ENCODE results near the gene UBR4.
"Not testable (repeated sequence)": the region's sequence is repeated elsewhere in the genome, so short reads cannot be mapped to it uniquely, and the experiment has no call there.

UBR4 gene

DNA sequence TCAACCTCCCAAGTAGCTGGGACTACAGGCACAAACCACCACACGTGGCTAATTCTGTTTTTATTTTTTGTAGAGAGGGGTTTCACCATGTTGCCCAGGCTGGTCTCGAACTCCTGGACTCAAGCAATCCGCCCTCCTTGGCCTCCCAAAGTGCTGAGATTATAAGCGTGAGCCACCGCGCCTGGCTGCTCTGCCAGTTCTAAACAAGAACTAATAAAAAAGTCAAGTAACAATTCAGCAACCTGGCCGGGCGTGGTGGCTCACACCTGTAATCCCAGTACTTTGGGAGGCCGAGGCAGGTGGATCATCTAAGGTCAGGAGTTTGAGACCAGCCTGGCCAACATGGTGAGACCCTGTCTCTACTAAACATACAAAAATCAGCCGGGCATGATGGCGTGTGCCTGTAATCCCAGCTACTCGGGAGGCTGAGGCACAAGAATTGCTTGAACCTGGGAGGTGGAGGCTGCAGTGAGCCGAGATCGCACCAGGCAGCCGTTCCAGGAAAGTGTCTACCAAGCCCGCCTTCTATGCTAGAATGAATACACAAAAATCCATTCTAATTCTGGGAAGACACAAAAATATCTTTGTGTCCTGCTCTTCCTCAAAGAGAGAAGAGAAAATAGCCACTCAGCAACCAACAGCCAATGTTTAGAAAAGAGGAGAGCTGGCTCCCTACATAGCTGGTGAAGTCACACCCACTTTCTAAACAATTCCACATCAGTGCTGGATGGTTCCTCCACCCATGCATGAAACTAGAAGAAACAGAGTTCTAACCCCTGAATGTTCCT is 21.9 kb upstream of the UBR4 start:
- H3K9me3 ChIP-seq (ENCODE audit: control insufficient read depth, low read length); H3K4me2 ChIP-seq (ENCODE audit: low read length, poor library complexity, severe bottlenecking); H2BK5ac ChIP-seq (ENCODE audit: low read depth, low read length, poor library complexity, severe bottlenecking); H3K27me3 ChIP-seq (ENCODE audit: control insufficient read depth in 1 of 2, insufficient read depth in 1 of 2, low read length in 2 of 2); H3K4ac ChIP-seq (ENCODE audit: low read depth in 1 of 2, low read length in 2 of 2); H3K4me1 ChIP-seq (ENCODE audit: control insufficient read depth, insufficient read depth, low read depth, low read length); H4K8ac ChIP-seq (ENCODE audit: low read length); H4K91ac ChIP-seq (ENCODE audit: low read length); H3K27ac ChIP-seq (ENCODE audit: low read length, poor library complexity, severe bottlenecking); H3K23ac ChIP-seq (ENCODE audit: low read length in 2 of 2); DNase-seq; H3K4me3 ChIP-seq (ENCODE audit: insufficient read depth in 1 of 2, low read depth in 1 of 2, low read length in 2 of 2); H2AK5ac ChIP-seq (ENCODE audit: low read length, severe bottlenecking); H3K9ac ChIP-seq (ENCODE audit: low read length); H2BK120ac ChIP-seq (ENCODE audit: low read depth, low read length); H3K18ac ChIP-seq (ENCODE audit: low read depth in 1 of 2, low read length in 2 of 2); H2BK12ac ChIP-seq (ENCODE audit: low read length in 2 of 2); H2AFZ ChIP-seq (ENCODE audit: low read depth, low read length); H3K14ac ChIP-seq (ENCODE audit: low read length in 2 of 2); H2BK15ac ChIP-seq (ENCODE audit: low read depth, poor library complexity, severe bottlenecking): not testable (repeated sequence)
- Histone ChIP-seq H3K36me3 (ENCODE audit: control insufficient read depth in 1 of 2, insufficient read depth in 2 of 2, low read depth in 1 of 2, low read length in 2 of 2) (peaks cover 56 to 86% of the 10 kb centered on the region in 2 experiments), H3K79me1 (replicated peaks; ENCODE audit: low read length, poor library complexity, severe bottlenecking) (peaks cover 21% of the 10 kb centered on the region)
- WGBS = 98% methylated on average over 16 of the region's 16 CpGs

- no peak overlapping the region for H3K27ac ChIP-seq (ENCODE audit: low read length, poor library complexity, severe bottlenecking)
- no peak overlapping the region for H3K4ac ChIP-seq (ENCODE audit: low read depth in 1 of 2, low read length in 2 of 2)
- H2BK120ac ChIP-seq (ENCODE audit: low read depth, low read length) = no peak overlapping the region
- peaks cover 24% of the 10 kb centered on the region for H3K79me1 ChIP-seq (replicated peaks; ENCODE audit: low read length, poor library complexity, severe bottlenecking)
- no peak overlapping the region for H2BK12ac ChIP-seq (ENCODE audit: low read length in 2 of 2)
- no peak overlapping the region for H3K23ac ChIP-seq (ENCODE audit: low read length in 2 of 2)
- H3K4me1 ChIP-seq (ENCODE audit: control insufficient read depth, insufficient read depth, low read depth, low read length) = peaks cover 1% of the 10 kb centered on the region
- no peak overlapping the region for H3K9ac ChIP-seq (ENCODE audit: low read length)
- no peak overlapping the region for H3K4me3 ChIP-seq (ENCODE audit: insufficient read depth in 1 of 2, low read depth in 1 of 2, low read length in 2 of 2)
- H2AK5ac ChIP-seq (ENCODE audit: low read length, severe bottlenecking) = no peak overlapping the region
- no peaks in the 10 kb centered on the region for H3K9me3 ChIP-seq (ENCODE audit: control insufficient read depth, low read length)
- no peak for DNase-seq
- peaks cover 60 to 92% of the 10 kb centered on the region in 2 experiments for H3K36me3 ChIP-seq (ENCODE audit: control insufficient read depth in 1 of 2, insufficient read depth in 2 of 2, low read depth in 1 of 2, low read length in 2 of 2)
- 94% methylated on average over 6 of the region's 6 CpGs for WGBS
- no peak overlapping the region for H2AFZ ChIP-seq (ENCODE audit: low read depth, low read length)
- no peak overlapping the region for H4K8ac ChIP-seq (ENCODE audit: low read length)
- no peak overlapping the region for H3K18ac ChIP-seq (ENCODE audit: low read depth in 1 of 2, low read length in 2 of 2)
- no peak overlapping the region for H2BK5ac ChIP-seq (ENCODE audit: low read depth, low read length, poor library complexity, severe bottlenecking)
- H3K4me2 ChIP-seq (ENCODE audit: low read length, poor library complexity, severe bottlenecking) = no peak overlapping the region
- H4K91ac ChIP-seq (ENCODE audit: low read length) = no peak overlapping the region
- H3K14ac ChIP-seq (ENCODE audit: low read length in 2 of 2) = no peak overlapping the region
- H2BK15ac ChIP-seq (ENCODE audit: low read depth, poor library complexity, severe bottlenecking) = no peak overlapping the region
- H3K27me3 ChIP-seq (ENCODE audit: control insufficient read depth in 1 of 2, insufficient read depth in 1 of 2, low read length in 2 of 2) = no peaks in the 10 kb centered on the region
These were observed 19.8 kb upstream of the UBR4 start for GRCh38 chr1:19229828-19230325.

DNA sequence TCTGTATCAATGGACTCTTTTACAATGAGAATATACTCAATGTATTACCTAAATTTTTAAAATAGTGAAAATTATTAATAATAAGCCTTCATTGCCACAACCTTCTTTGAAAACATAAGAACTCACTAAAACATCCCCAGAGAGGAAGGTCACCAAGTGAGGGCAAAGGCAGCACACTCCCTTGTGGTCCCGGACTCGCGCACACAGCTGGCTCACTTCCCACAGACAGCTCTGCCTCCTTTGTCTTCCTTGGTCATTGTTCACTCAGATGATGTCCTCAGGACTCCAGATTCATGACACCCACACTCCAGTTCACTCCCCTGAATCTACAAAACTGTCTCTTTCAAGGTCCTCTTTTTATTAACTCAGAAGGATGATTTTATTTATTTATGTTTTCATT is 19.2 kb upstream of the UBR4 start:
- Histone ChIP-seq H3K79me1 (replicated peaks; ENCODE audit: low read length, poor library complexity, severe bottlenecking) (peaks cover 26% of the 10 kb centered on the region), H2AK5ac (ENCODE audit: low read length, severe bottlenecking) (no peak overlapping the region), H3K23ac (ENCODE audit: low read length in 2 of 2) (no peak overlapping the region), H2BK5ac (ENCODE audit: low read depth, low read length, poor library complexity, severe bottlenecking) (no peak overlapping the region), H2BK12ac (ENCODE audit: low read length in 2 of 2) (no peak overlapping the region), H3K36me3 (ENCODE audit: control insufficient read depth in 1 of 2, insufficient read depth in 2 of 2, low read depth in 1 of 2, low read length in 2 of 2) (peaks cover 61 to 93% of the 10 kb centered on the region in 2 experiments), H3K27me3 (ENCODE audit: control insufficient read depth in 1 of 2, insufficient read depth in 1 of 2, low read length in 2 of 2) (no peaks in the 10 kb centered on the region), H2BK120ac (ENCODE audit: low read depth, low read length) (no peak overlapping the region), H3K9me3 (ENCODE audit: control insufficient read depth, low read length) (no peaks in the 10 kb centered on the region), H3K4me1 (ENCODE audit: control insufficient read depth, insufficient read depth, low read depth, low read length) (peaks cover 1% of the 10 kb centered on the region), H3K14ac (ENCODE audit: low read length in 2 of 2) (no peak overlapping the region), H4K91ac (ENCODE audit: low read length) (no peak overlapping the region), H3K9ac (ENCODE audit: low read length) (no peak overlapping the region), H4K8ac (ENCODE audit: low read length) (no peak overlapping the region), H3K18ac (ENCODE audit: low read depth in 1 of 2, low read length in 2 of 2) (no peak overlapping the region), H2AFZ (ENCODE audit: low read depth, low read length) (no peak overlapping the region), H3K4me3 (ENCODE audit: insufficient read depth in 1 of 2, low read depth in 1 of 2, low read length in 2 of 2) (no peak overlapping the region), H2BK15ac (ENCODE audit: low read depth, poor library complexity, severe bottlenecking) (no peak overlapping the region), H3K4ac (ENCODE audit: low read depth in 1 of 2, low read length in 2 of 2) (no peak overlapping the region), H3K27ac (ENCODE audit: low read length, poor library complexity, severe bottlenecking) (no peak overlapping the region), H3K4me2 (ENCODE audit: low read length, poor library complexity, severe bottlenecking) (no peak overlapping the region)
- no peak for DNase-seq
- 88% methylated on average over 3 of the region's 3 CpGs for WGBS

GRCh38 chr1:19222979-19223824 is 13.1 kb upstream of the UBR4 start:
- H2BK120ac ChIP-seq (ENCODE audit: low read depth, low read length) = no peak overlapping the region
- no peak overlapping the region for H4K8ac ChIP-seq (ENCODE audit: low read length)
- H3K36me3 ChIP-seq (ENCODE audit: control insufficient read depth in 1 of 2, insufficient read depth in 2 of 2, low read depth in 1 of 2, low read length in 2 of 2) = peaks cover 65 to 96% of the 10 kb centered on the region in 2 experiments
- 89% methylated on average over 13 of the region's 15 CpGs for WGBS
- H3K18ac ChIP-seq (ENCODE audit: low read depth in 1 of 2, low read length in 2 of 2) = no peak overlapping the region
- H3K9me3 ChIP-seq (ENCODE audit: control insufficient read depth, low read length) = no peaks in the 10 kb centered on the region
- peaks cover 42% of the 10 kb centered on the region for H3K79me1 ChIP-seq (replicated peaks; ENCODE audit: low read length, poor library complexity, severe bottlenecking)
- no peak overlapping the region for H3K4me2 ChIP-seq (ENCODE audit: low read length, poor library complexity, severe bottlenecking)
- no peaks in the 10 kb centered on the region for H3K27me3 ChIP-seq (ENCODE audit: control insufficient read depth in 1 of 2, insufficient read depth in 1 of 2, low read length in 2 of 2)
- no peak overlapping the region for H3K23ac ChIP-seq (ENCODE audit: low read length in 2 of 2)
- no peak overlapping the region for H3K4me3 ChIP-seq (ENCODE audit: insufficient read depth in 1 of 2, low read depth in 1 of 2, low read length in 2 of 2)
- no peak overlapping the region for H3K27ac ChIP-seq (ENCODE audit: low read length, poor library complexity, severe bottlenecking)
- H2AFZ ChIP-seq (ENCODE audit: low read depth, low read length) = no peak overlapping the region
- H2BK15ac ChIP-seq (ENCODE audit: low read depth, poor library complexity, severe bottlenecking) = no peak overlapping the region
- no peak overlapping the region for H3K4ac ChIP-seq (ENCODE audit: low read depth in 1 of 2, low read length in 2 of 2)
- H4K91ac ChIP-seq (ENCODE audit: low read length) = no peak overlapping the region
- H3K4me1 ChIP-seq (ENCODE audit: control insufficient read depth, insufficient read depth, low read depth, low read length) = peaks cover 6% of the 10 kb centered on the region
- H2AK5ac ChIP-seq (ENCODE audit: low read length, severe bottlenecking) = no peak overlapping the region
- H2BK5ac ChIP-seq (ENCODE audit: low read depth, low read length, poor library complexity, severe bottlenecking) = no peak overlapping the region
- H3K9ac ChIP-seq (ENCODE audit: low read length) = no peak overlapping the region
- DNase-seq = no peak
- H2BK12ac ChIP-seq (ENCODE audit: low read length in 2 of 2) = no peak overlapping the region
- no peak overlapping the region for H3K14ac ChIP-seq (ENCODE audit: low read length in 2 of 2)

All from mesenchymal stem cell (in vitro differentiated cells and primary cell).